H1 (cell line): ENCODE results near the gene AIG1. TPM values are rescaled to one million over a fixed set of nuclear protein-coding genes. Genes with fewer than 3 reads are reported as not detected.

Experiments
- CTCF ChIA-PET: fragments of 300-600 bp; sonication (Branson Sonifier 250); formaldehyde crosslinking; loops from one replicate; lab custom pipeline; 2021; ENCODE audit not compliant: partially characterized antibody; lab: Charles Lee
- POLR2A ChIA-PET: fragments of 300-600 bp; sonication (Branson Sonifier 250); formaldehyde crosslinking; loops from one replicate; lab custom pipeline; 2021; ENCODE audit warnings: inconsistent platforms; ENCODE audit not compliant: partially characterized antibody; lab: Charles Lee
- DNase-seq, 2 experiments: peaks; one replicate each; pipeline versions ENCODE4 v3.0.0 to v3.0.0-alpha.2; 2010 to 2022; ENCODE audit warnings: low spot score in 2 of 2, low read depth in 1 of 2, mixed read lengths in 1 of 2
- FAIRE-seq: peaks from 2 replicates; lab custom pipeline; 2011; peaks lifted over from hg19 to GRCh38; lab: Jason Lieb, UNC
- H2AFZ ChIP-seq: 2 replicates; pipeline ENCODE4 v1.8.1; 2012; ENCODE audit warnings: low read length, inconsistent platforms
- H2AK5ac ChIP-seq: 2 replicates; pipeline ENCODE4 v1.6.1; 2013; ENCODE audit warnings: low read depth, low read length
- H2BK120ac ChIP-seq: replicated peaks from 2 replicates; pipeline ENCODE3; 2013; ENCODE audit warnings: low read depth, low read length, inconsistent platforms
- H2BK12ac ChIP-seq: 2 replicates; pipeline ENCODE4 v1.6.1; 2013; ENCODE audit warnings: low read depth, low read length
- H2BK15ac ChIP-seq: 2 replicates; pipeline ENCODE4 v1.6.1; 2013; ENCODE audit warnings: low read length
- H2BK20ac ChIP-seq: 2 replicates; pipeline ENCODE4 v1.6.1; 2013; ENCODE audit warnings: low read length
- H2BK5ac ChIP-seq: 2 replicates; pipeline ENCODE4 v1.6.1; 2013; ENCODE audit warnings: low read depth, low read length
- H3K14ac ChIP-seq: 2 replicates; pipeline ENCODE4 v1.6.1; 2013; ENCODE audit warnings: inconsistent platforms; ENCODE audit not compliant: insufficient read length
- H3K18ac ChIP-seq: 2 replicates; pipeline ENCODE4 v1.6.1; 2013; ENCODE audit warnings: low read length; ENCODE audit errors: extremely low read depth
- H3K23ac ChIP-seq: 2 replicates; pipeline ENCODE4 v1.6.1; 2013; ENCODE audit warnings: inconsistent platforms; ENCODE audit not compliant: insufficient read length
- H3K23me2 ChIP-seq: 2 replicates; pipeline ENCODE4 v1.6.1; 2013; ENCODE audit warnings: low read depth, low read length
- H3K27ac ChIP-seq: 2 replicates; pipeline ENCODE4 v1.6.1; 2011; ENCODE audit warnings: low read depth, low read length, inconsistent platforms
- H3K27me3 ChIP-seq, 4 experiments: replicated peaks in 1 of 4; 1 replicate in 1 of 4; 2 replicates in 3 of 4; pipeline versions ENCODE4 v1.6.1 to v1.8.1; 2011 to 2013; ENCODE audit warnings: low read length in 3 of 4, mild to moderate bottlenecking in 3 of 4, inconsistent platforms in 2 of 4, mixed read lengths in 2 of 4, moderate library complexity in 1 of 4; ENCODE audit not compliant: control insufficient read depth in 3 of 4, insufficient read depth in 3 of 4; ENCODE audit errors: extremely low read depth in 1 of 4
- H3K36me3 ChIP-seq, 4 experiments: 2 replicates each; pipeline versions ENCODE4 v1.6.1 to v1.8.1; 2011 to 2013; ENCODE audit warnings: mild to moderate bottlenecking in 4 of 4, low read length in 3 of 4, moderate library complexity in 2 of 4, control low read depth in 1 of 4, inconsistent platforms in 1 of 4; ENCODE audit not compliant: insufficient read depth in 4 of 4, control insufficient read depth in 2 of 4
- H3K4ac ChIP-seq: replicated peaks from 2 replicates; pipeline ENCODE3; 2013; ENCODE audit warnings: low read length, low read depth, mixed read lengths, inconsistent platforms; ENCODE audit not compliant: insufficient read length
- H3K4me1 ChIP-seq, 4 experiments: replicated peaks in 1 of 4; 1 replicate in 1 of 4; 2 replicates in 3 of 4; pipeline versions ENCODE4 v1.6.1 to v1.8.1; 2011 to 2013; ENCODE audit warnings: low read length in 3 of 4, inconsistent platforms in 2 of 4, mixed read lengths in 1 of 4; ENCODE audit not compliant: insufficient read depth in 4 of 4, control insufficient read depth in 3 of 4
- H3K4me2 ChIP-seq, 2 experiments: 2 replicates each; pipeline versions ENCODE4 v1.6.1 to v1.8.1; 2011 to 2013; ENCODE audit warnings: low read depth in 2 of 2, low read length in 2 of 2, control low read depth in 1 of 2, inconsistent platforms in 1 of 2, mild to moderate bottlenecking in 1 of 2; ENCODE audit not compliant: insufficient read depth in 1 of 2
- H3K4me3 ChIP-seq, 4 experiments: fragments of 200-600, 300-600 bp in 1 of 4; sonication (generic), shearing (Covaris generic), sonication (Bioruptor Twin) in 1 of 4; 2 replicates each; pipeline versions ENCODE4 v1.5.1 to v1.8.1; 2011 to 2016; ENCODE audit warnings: low read length in 4 of 4, low read depth in 3 of 4, control low read depth in 2 of 4, inconsistent platforms in 2 of 4, mild to moderate bottlenecking in 2 of 4, mixed read lengths in 1 of 4, moderate library complexity in 1 of 4; ENCODE audit not compliant: insufficient read depth in 2 of 4; ENCODE audit errors: extremely low read depth in 1 of 4
- H3K56ac ChIP-seq: replicated peaks from 2 replicates; pipeline ENCODE3; 2013; ENCODE audit warnings: low read depth, mild to moderate bottlenecking, mixed read lengths, low read length, inconsistent platforms; ENCODE audit not compliant: insufficient read length
- H3K79me1 ChIP-seq: 2 replicates; pipeline ENCODE4 v1.6.1; 2013; ENCODE audit warnings: low read depth, low read length, control low read depth
- H3K79me2 ChIP-seq, 2 experiments: 2 replicates each; pipeline versions ENCODE4 v1.6.1 to v1.8.1; 2012 to 2013; ENCODE audit warnings: low read length in 2 of 2, mild to moderate bottlenecking in 2 of 2, inconsistent platforms in 1 of 2; ENCODE audit not compliant: insufficient read depth in 2 of 2, control insufficient read depth in 1 of 2
- H3K9ac ChIP-seq, 4 experiments: replicated peaks in 1 of 4; 1 replicate in 1 of 4; 2 replicates in 3 of 4; pipeline versions ENCODE4 v1.6.1 to v1.8.1; 2011 to 2013; ENCODE audit warnings: low read depth in 3 of 4, low read length in 3 of 4, control low read depth in 2 of 4, mild to moderate bottlenecking in 2 of 4, moderate library complexity in 2 of 4, inconsistent platforms in 1 of 4; ENCODE audit errors: extremely low read depth in 1 of 4
- H3K9me3 ChIP-seq, 2 experiments: 2 replicates each; pipeline versions ENCODE4 v1.6.1 to v1.8.1; 2012 to 2013; ENCODE audit warnings: mild to moderate bottlenecking in 2 of 2, moderate library complexity in 2 of 2, control low read depth in 1 of 2, inconsistent platforms in 1 of 2, low read depth in 1 of 2, low read length in 1 of 2, mixed read lengths in 1 of 2; ENCODE audit not compliant: insufficient read depth in 2 of 2
- H4K20me1 ChIP-seq, 2 experiments: replicated peaks in 1 of 2; 2 replicates each; pipeline versions ENCODE3 to v1.8.1; 2011 to 2013; ENCODE audit warnings: inconsistent platforms in 2 of 2, low read length in 2 of 2, mild to moderate bottlenecking in 1 of 2; ENCODE audit not compliant: insufficient read depth in 2 of 2, control insufficient read depth in 1 of 2
- H4K5ac ChIP-seq: 2 replicates; pipeline ENCODE4 v1.6.1; 2013; ENCODE audit warnings: low read length, low read depth, mixed read lengths, inconsistent platforms; ENCODE audit not compliant: insufficient read length
- H4K8ac ChIP-seq: 2 replicates; pipeline ENCODE4 v1.8.0; 2013; ENCODE audit warnings: mild to moderate bottlenecking, moderate library complexity, low read length, inconsistent platforms; ENCODE audit not compliant: insufficient read depth; ENCODE audit errors: extremely low read depth
- H4K91ac ChIP-seq: replicated peaks from 2 replicates; pipeline ENCODE3; 2013; ENCODE audit warnings: low read length, mixed read lengths, inconsistent platforms; ENCODE audit not compliant: insufficient read length
- CHD1 ChIP-seq: IDR thresholded peaks from 2 replicates; pipeline ENCODE4 v1.6.1; 2012; ENCODE audit warnings: low read depth, low read length, improper control_type of control experiment
- MAFK ChIP-seq: IDR thresholded peaks from 2 replicates; pipeline ENCODE4 v1.6.1; 2012; ENCODE audit warnings: low read depth, mild to moderate bottlenecking, improper control_type of control experiment, low read length
- NRF1 ChIP-seq: IDR thresholded peaks from 2 replicates; pipeline ENCODE4 v1.6.1; 2011; ENCODE audit warnings: mild to moderate bottlenecking, low read depth, low read length, improper control_type of control experiment
- RFX5 ChIP-seq: IDR thresholded peaks from 2 replicates; pipeline ENCODE4 v1.6.1; 2011; ENCODE audit warnings: low read depth, low read length, improper control_type of control experiment, borderline replicate concordance
- SP4 ChIP-seq: IDR thresholded peaks from 2 replicates; pipeline ENCODE4 v1.6.1; 2012; ENCODE audit warnings: low read length, inconsistent platforms
- WGBS, 2 experiments: shearing (Covaris generic) in 1 of 2; methylation state at CpG; one replicate each; pipeline versions ENCODE4 v1.1.6 to v1.1.7; 2013 to 2015; ENCODE audit warnings: low lambda C conversion rate in 2 of 2, mixed read lengths in 2 of 2, inconsistent platforms in 1 of 2, low coverage in 1 of 2, missing lambda C conversion rate in 1 of 2; ENCODE audit not compliant: insufficient replicate concordance in 2 of 2, insufficient coverage in 1 of 2, insufficient read length in 1 of 2; ENCODE audit errors: extremely low coverage in 1 of 2, missing lambda C conversion rate in 1 of 2; 5-methylcytosine and 5-hydroxymethylcytosine counted together
- polyA plus RNA-seq, 7 experiments: library from polyadenylated mRNA; depleted of rRNA in 3 of 7; stranded (reverse) in 5 of 7; unstranded in 2 of 7; fragments of >200 nt in 5 of 7; fragments of 200-250 nt in 2 of 7; gene quantifications; 1 replicate in 5 of 7; 2 replicates in 1 of 7; 4 replicates in 1 of 7; pipeline versions ENCODE4 v1.2.1 to v1.2.3, GENCODE V29; 2011 to 2013; ENCODE audit warnings: missing spikeins in 2 of 7, mixed read lengths in 2 of 7
- total RNA-seq: library from RNA; stranded (reverse); fragmentation: NEBNext Ultra II Directional; extraction: Animal tissue kit (Norgen Biotek cat#: 25700); gene quantifications from 2 replicates; pipeline ENCODE4 v1.2.1, GENCODE V29; 2021
- TF ChIP-seq, protein P1 (sequence below), 3 experiments: IDR thresholded peaks; 1 replicate in 2 of 3; 2 replicates in 1 of 3; pipeline versions ENCODE4 v1.5.1 to v1.6.1; 2011; ENCODE audit warnings: low read length in 3 of 3, mild to moderate bottlenecking in 3 of 3, inconsistent platforms in 2 of 3, low read depth in 1 of 3, moderate library complexity in 1 of 3; ENCODE audit not compliant: insufficient read depth in 1 of 3; ENCODE audit errors: control extremely low read depth in 1 of 3

Gene AIG1
- total and polyA plus RNA-seq, 2 of the 8 experiments (the other 6 are each of a cell fraction or from before 2014, with no cell fraction given) = 56.6 to 58.4 TPM

DNA sequence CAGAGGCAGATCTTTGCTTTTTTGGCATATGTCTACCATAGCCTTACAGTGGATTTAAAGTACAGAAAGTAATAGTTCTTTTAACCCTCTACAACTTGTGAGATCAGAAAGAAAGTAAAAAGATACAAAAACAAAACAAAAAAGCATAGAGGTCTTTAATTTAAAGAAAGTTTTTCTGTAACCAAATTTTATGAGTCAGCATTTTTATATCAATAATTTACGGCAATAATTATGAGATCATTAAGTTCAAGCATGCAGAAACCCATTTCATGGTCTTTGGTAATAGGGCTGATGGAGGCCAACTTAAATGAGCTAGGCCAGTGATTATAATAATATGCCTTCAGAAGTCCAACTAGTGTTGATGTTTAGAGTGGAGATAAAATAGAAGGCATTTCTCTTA lies 145.9 kb downstream of the AIG1 start:
- Histone ChIP-seq H3K4ac (no peak overlapping the region), H3K18ac (no peak overlapping the region), H2AFZ (no peak overlapping the region), H3K14ac (no peak overlapping the region), H4K5ac (no peak overlapping the region), H3K56ac (no peak overlapping the region), H3K4me3 (no peak overlapping the region), H2BK15ac (no peak overlapping the region), H3K4me2 (no peak overlapping the region), H3K23ac (no peak overlapping the region), H4K20me1 (no peaks in the 10 kb centered on the region), H3K9me3 (no peaks in the 10 kb centered on the region), H3K9ac (no peak overlapping the region), H3K79me2 (no peaks in the 10 kb centered on the region), H2BK5ac (no peak overlapping the region), H3K27me3 (no peaks in the 10 kb centered on the region), H2BK12ac (no peak overlapping the region), H3K36me3 (no peaks in the 10 kb centered on the region; a peak in 1 of 8 replicates), H3K27ac (no peak overlapping the region), H3K23me2 (no peaks in the 10 kb centered on the region), H3K79me1 (no peaks in the 10 kb centered on the region), H2AK5ac (no peak overlapping the region), H4K8ac (no peak overlapping the region), H2BK120ac (no peak overlapping the region), H2BK20ac (no peak overlapping the region), H4K91ac (no peak overlapping the region), H3K4me1 (no peaks in the 10 kb centered on the region)
- POLR2A ChIA-PET = no interaction called here
- DNase-seq (no peak), FAIRE-seq (no peak)
- CTCF ChIA-PET = no interaction called here
- WGBS, 2 experiments = 76% methylated on average over 1 of the region's 1 CpG; no CpG with 5 or more reads in 1 of the 2 experiments
- TF ChIP-seq, protein P1, sequence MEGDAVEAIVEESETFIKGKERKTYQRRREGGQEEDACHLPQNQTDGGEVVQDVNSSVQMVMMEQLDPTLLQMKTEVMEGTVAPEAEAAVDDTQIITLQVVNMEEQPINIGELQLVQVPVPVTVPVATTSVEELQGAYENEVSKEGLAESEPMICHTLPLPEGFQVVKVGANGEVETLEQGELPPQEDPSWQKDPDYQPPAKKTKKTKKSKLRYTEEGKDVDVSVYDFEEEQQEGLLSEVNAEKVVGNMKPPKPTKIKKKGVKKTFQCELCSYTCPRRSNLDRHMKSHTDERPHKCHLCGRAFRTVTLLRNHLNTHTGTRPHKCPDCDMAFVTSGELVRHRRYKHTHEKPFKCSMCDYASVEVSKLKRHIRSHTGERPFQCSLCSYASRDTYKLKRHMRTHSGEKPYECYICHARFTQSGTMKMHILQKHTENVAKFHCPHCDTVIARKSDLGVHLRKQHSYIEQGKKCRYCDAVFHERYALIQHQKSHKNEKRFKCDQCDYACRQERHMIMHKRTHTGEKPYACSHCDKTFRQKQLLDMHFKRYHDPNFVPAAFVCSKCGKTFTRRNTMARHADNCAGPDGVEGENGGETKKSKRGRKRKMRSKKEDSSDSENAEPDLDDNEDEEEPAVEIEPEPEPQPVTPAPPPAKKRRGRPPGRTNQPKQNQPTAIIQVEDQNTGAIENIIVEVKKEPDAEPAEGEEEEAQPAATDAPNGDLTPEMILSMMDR (IDR thresholded peaks at IDR 0.05; ENCODE audit: control extremely low read depth in 1 of 3, insufficient read depth in 1 of 3, low read depth in 1 of 3, low read length in 3 of 3) = no peak
- TF ChIP-seq CHD1 (no peak), NRF1 (no peak), RFX5 (no peak), SP4 (no peak), MAFK (peak; percentile 67; the same call in 1 of the 2 replicates)
